GM23338 (cell line): ENCODE measurements around the gene ADORA3. TPM values are rescaled to one million over a fixed set of nuclear protein-coding genes. Genes with fewer than 3 reads are reported as not detected.

Experiments
- ATAC-seq: fragments of 200-7000 bp; cut with Tn5 transposase; 3 replicates; pipeline ENCODE4 v1.9.1; 2020
- DNase-seq: peaks from one replicate; pipeline ENCODE4 v3.0.0-alpha.2; 2015; ENCODE audit warnings: low spot score
- H2AFZ ChIP-seq: fragments of 200-600 bp; sonication (generic); 2 replicates; pipeline ENCODE4 v1.8.0; 2016; ENCODE audit warnings: antibody characterized with exemption, mild to moderate bottlenecking, moderate library complexity
- H3F3A ChIP-seq: fragments of 200-600 bp; sonication (generic); replicated peaks from 2 replicates; pipeline ENCODE4 v1.8.0; 2017; ENCODE audit warnings: antibody characterized with exemption, mixed run types, low read depth
- H3K27ac ChIP-seq: fragments of 200-600 bp; sonication (generic); 2 replicates; pipeline ENCODE4 v1.6.1; 2016; ENCODE audit warnings: low read depth
- H3K27me3 ChIP-seq: fragments of 200-600 bp; sonication (generic); 2 replicates; pipeline ENCODE4 v1.8.0; 2016; ENCODE audit warnings: mild to moderate bottlenecking, mixed run types, moderate library complexity; ENCODE audit not compliant: insufficient read depth
- H3K36me3 ChIP-seq: fragments of 200-600 bp; sonication (generic); 2 replicates; pipeline ENCODE4 v1.8.0; 2016; ENCODE audit warnings: mild to moderate bottlenecking; ENCODE audit not compliant: insufficient read depth
- H3K4me1 ChIP-seq: fragments of 200-600 bp; sonication (generic); 2 replicates; pipeline ENCODE4 v1.8.0; 2016; ENCODE audit warnings: mild to moderate bottlenecking, moderate library complexity; ENCODE audit not compliant: insufficient read depth
- H3K4me2 ChIP-seq: fragments of 200-600 bp; sonication (generic); 2 replicates; pipeline ENCODE4 v1.7.1; 2017; ENCODE audit warnings: mixed run types
- H3K4me3 ChIP-seq: fragments of 200-600 bp; sonication (generic); 2 replicates; pipeline ENCODE4 v1.6.1; 2016; ENCODE audit warnings: mixed run types
- H3K79me2 ChIP-seq: fragments of 200-600 bp; sonication (generic); replicated peaks from 2 replicates; pipeline ENCODE4 v1.8.0; 2017; ENCODE audit warnings: mild to moderate bottlenecking; ENCODE audit not compliant: insufficient read depth
- H3K9me2 ChIP-seq: fragments of 200-600 bp; sonication (generic); 2 replicates; pipeline ENCODE4 v1.8.0; 2017; ENCODE audit not compliant: insufficient read depth
- H4K20me1 ChIP-seq: fragments of 200-600 bp; sonication (generic); replicated peaks from 2 replicates; pipeline ENCODE4 v1.8.0; 2017; ENCODE audit warnings: mild to moderate bottlenecking; ENCODE audit not compliant: insufficient read depth
- H3K27ac Mint-ChIP-seq: 2 replicates; pipeline ENCODE4 v1.8.0; 2020; ENCODE audit warnings: inconsistent platforms, mild to moderate bottlenecking, moderate library complexity, mixed read lengths
- H3K27me3 Mint-ChIP-seq: 3 replicates; pipeline ENCODE4 v1.8.0; 2022; ENCODE audit warnings: low read depth, mild to moderate bottlenecking, moderate library complexity, mixed read lengths, inconsistent platforms; ENCODE audit not compliant: insufficient read depth, poor library complexity
- H3K36me3 Mint-ChIP-seq: 3 replicates; pipeline ENCODE4 v1.8.0; 2021; ENCODE audit warnings: low read depth, mild to moderate bottlenecking, inconsistent platforms, moderate library complexity, mixed read lengths
- H3K4me1 Mint-ChIP-seq: 3 replicates; pipeline ENCODE4 v1.8.0; 2020; ENCODE audit warnings: mild to moderate bottlenecking, inconsistent platforms, mixed read lengths
- H3K4me3 Mint-ChIP-seq: 3 replicates; pipeline ENCODE4 v1.8.0; 2021; ENCODE audit warnings: moderate library complexity, mild to moderate bottlenecking, inconsistent platforms, mixed read lengths
- H3K9me3 Mint-ChIP-seq: 3 replicates; pipeline ENCODE4 v1.8.0; 2020; ENCODE audit warnings: moderate library complexity, mild to moderate bottlenecking, inconsistent platforms, mixed read lengths
- CREB1 ChIP-seq: fragments of 250-450 bp; sonication (Bioruptor Pico); IDR thresholded peaks from 2 replicates; pipeline ENCODE4 v1.5.0; 2020; ENCODE audit warnings: low read depth, mild to moderate bottlenecking, moderate library complexity
- CTCF ChIP-seq, 2 experiments: fragments of 200-600 bp in 1 of 2; sonication (generic) in 1 of 2; conservative IDR thresholded peaks; 2 replicates each; pipeline versions ENCODE4 v1.5.1 to v1.6.1; 2016 to 2017; ENCODE audit warnings: antibody characterized with exemption in 2 of 2, low read depth in 2 of 2, mild to moderate bottlenecking in 2 of 2, moderate library complexity in 1 of 2
- EZH2 ChIP-seq: fragments of 200-600 bp; sonication (generic); IDR thresholded peaks from one replicate; pipeline ENCODE4 v1.8.0; 2017; ENCODE audit warnings: antibody characterized with exemption, mild to moderate bottlenecking, low read depth; ENCODE audit not compliant: unreplicated experiment
- EZH2phosphoT487 ChIP-seq: fragments of 200-600 bp; sonication (generic); IDR thresholded peaks from one replicate; pipeline ENCODE4 v1.8.1; 2018; ENCODE audit warnings: antibody characterized with exemption; ENCODE audit not compliant: unreplicated experiment
- JUNB ChIP-seq: IDR thresholded peaks from one replicate; pipeline ENCODE4 v1.6.1; 2016; ENCODE audit warnings: antibody characterized with exemption; ENCODE audit not compliant: unreplicated experiment
- NANOG ChIP-seq: IDR thresholded peaks from 2 replicates; pipeline ENCODE4 v1.6.1; 2016; ENCODE audit warnings: antibody characterized with exemption, borderline replicate concordance
- POLR2AphosphoS5 ChIP-seq: IDR thresholded peaks from 2 replicates; pipeline ENCODE4 v1.6.1; 2016; ENCODE audit warnings: antibody characterized with exemption, low read depth
- ZNF331 ChIP-seq: fragments of 250-450 bp; sonication (Bioruptor Pico); IDR thresholded peaks from 2 replicates; pipeline ENCODE4 v1.5.0; 2020; ENCODE audit warnings: low read depth, mild to moderate bottlenecking, moderate library complexity
- polyA plus RNA-seq: library from polyadenylated mRNA; unstranded; fragments of >200 nt; fragmentation: Nextera tagmentation; extraction: Ambion mirVana; gene quantifications from 2 replicates; pipeline ENCODE4 v1.2.1, GENCODE V29; 2016
- total RNA-seq: library from RNA; depleted of rRNA; stranded (reverse); fragments of >200 nt; shearing (Covaris generic); gene quantifications from 2 replicates; pipeline ENCODE4 v1.2.3, GENCODE V29; 2014
- TF ChIP-seq, protein P1 (sequence below): fragments of 250-450 bp; sonication (Bioruptor Pico); IDR thresholded peaks from 2 replicates; pipeline ENCODE4 v1.5.0; 2020; ENCODE audit warnings: mild to moderate bottlenecking, moderate library complexity

ADORA3 gene
- total and polyA plus RNA-seq, 2 experiments from 2014 or later: not detected

- TF ChIP-seq CTCF (conservative IDR thresholded peaks at IDR 0.05; ENCODE audit: low read depth in 2 of 2): no peak
- no peak for TF ChIP-seq EZH2phosphoT487
- TF ChIP-seq, protein P1, sequence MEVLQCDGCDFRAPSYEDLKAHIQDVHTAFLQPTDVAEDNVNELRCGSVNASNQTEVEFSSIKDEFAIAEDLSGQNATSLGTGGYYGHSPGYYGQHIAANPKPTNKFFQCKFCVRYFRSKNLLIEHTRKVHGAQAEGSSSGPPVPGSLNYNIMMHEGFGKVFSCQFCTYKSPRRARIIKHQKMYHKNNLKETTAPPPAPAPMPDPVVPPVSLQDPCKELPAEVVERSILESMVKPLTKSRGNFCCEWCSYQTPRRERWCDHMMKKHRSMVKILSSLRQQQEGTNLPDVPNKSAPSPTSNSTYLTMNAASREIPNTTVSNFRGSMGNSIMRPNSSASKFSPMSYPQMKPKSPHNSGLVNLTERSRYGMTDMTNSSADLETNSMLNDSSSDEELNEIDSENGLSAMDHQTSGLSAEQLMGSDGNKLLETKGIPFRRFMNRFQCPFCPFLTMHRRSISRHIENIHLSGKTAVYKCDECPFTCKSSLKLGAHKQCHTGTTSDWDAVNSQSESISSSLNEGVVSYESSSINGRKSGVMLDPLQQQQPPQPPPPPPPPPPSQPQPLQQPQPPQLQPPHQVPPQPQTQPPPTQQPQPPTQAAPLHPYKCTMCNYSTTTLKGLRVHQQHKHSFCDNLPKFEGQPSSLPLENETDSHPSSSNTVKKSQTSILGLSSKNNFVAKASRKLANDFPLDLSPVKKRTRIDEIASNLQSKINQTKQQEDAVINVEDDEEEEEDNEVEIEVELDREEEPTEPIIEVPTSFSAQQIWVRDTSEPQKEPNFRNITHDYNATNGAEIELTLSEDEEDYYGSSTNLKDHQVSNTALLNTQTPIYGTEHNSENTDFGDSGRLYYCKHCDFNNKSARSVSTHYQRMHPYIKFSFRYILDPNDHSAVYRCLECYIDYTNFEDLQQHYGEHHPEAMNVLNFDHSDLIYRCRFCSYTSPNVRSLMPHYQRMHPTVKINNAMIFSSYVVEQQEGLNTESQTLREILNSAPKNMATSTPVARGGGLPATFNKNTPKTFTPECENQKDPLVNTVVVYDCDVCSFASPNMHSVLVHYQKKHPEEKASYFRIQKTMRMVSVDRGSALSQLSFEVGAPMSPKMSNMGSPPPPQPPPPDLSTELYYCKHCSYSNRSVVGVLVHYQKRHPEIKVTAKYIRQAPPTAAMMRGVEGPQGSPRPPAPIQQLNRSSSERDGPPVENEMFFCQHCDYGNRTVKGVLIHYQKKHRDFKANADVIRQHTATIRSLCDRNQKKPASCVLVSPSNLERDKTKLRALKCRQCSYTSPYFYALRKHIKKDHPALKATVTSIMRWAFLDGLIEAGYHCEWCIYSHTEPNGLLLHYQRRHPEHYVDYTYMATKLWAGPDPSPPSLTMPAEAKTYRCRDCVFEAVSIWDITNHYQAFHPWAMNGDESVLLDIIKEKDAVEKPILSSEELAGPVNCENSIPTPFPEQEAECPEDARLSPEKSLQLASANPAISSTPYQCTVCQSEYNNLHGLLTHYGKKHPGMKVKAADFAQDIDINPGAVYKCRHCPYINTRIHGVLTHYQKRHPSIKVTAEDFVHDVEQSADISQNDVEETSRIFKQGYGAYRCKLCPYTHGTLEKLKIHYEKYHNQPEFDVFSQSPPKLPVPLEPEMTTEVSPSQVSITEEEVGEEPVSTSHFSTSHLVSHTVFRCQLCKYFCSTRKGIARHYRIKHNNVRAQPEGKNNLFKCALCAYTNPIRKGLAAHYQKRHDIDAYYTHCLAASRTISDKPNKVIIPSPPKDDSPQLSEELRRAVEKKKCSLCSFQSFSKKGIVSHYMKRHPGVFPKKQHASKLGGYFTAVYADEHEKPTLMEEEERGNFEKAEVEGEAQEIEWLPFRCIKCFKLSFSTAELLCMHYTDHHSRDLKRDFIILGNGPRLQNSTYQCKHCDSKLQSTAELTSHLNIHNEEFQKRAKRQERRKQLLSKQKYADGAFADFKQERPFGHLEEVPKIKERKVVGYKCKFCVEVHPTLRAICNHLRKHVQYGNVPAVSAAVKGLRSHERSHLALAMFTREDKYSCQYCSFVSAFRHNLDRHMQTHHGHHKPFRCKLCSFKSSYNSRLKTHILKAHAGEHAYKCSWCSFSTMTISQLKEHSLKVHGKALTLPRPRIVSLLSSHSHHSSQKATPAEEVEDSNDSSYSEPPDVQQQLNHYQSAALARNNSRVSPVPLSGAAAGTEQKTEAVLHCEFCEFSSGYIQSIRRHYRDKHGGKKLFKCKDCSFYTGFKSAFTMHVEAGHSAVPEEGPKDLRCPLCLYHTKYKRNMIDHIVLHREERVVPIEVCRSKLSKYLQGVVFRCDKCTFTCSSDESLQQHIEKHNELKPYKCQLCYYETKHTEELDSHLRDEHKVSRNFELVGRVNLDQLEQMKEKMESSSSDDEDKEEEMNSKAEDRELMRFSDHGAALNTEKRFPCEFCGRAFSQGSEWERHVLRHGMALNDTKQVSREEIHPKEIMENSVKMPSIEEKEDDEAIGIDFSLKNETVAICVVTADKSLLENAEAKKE (CRISPR knock-in tag): no peak
- TF ChIP-seq ZNF331: no peak
- no peak for TF ChIP-seq JUNB
- TF ChIP-seq POLR2AphosphoS5: no peak
- no peak for TF ChIP-seq EZH2
- no peak for TF ChIP-seq NANOG
- no peak for TF ChIP-seq CREB1 (CRISPR knock-in tag)
Measured at GRCh38 chr1:111461765-111462164, 41.7 kb downstream of the ADORA3 start (continued).

- H3K36me3 ChIP-seq: peaks cover 41% of the 10 kb centered on the region
- DNase-seq (no peak), ATAC-seq (no peak)
- Mint-ChIP-seq H3K27me3 (no peaks in the 10 kb centered on the region), H3K27ac (no peak overlapping the region), H3K4me1 (peaks cover 6% of the 10 kb centered on the region), H3K4me3 (no peak overlapping the region), H3K36me3 (peaks cover 59% of the 10 kb centered on the region), H3K9me3 (no peaks in the 10 kb centered on the region)
- H3K27me3 ChIP-seq: no peaks in the 10 kb centered on the region
- no peak overlapping the region for H2AFZ ChIP-seq
- H4K20me1 ChIP-seq: 0 out of 2 replicates have a peak, but pooled peaks cover 3% of the 10 kb centered on the region
- H3K4me1 ChIP-seq: no peaks in the 10 kb centered on the region
- H3K9me2 ChIP-seq: no peaks in the 10 kb centered on the region
- no peak overlapping the region for H3K27ac ChIP-seq
- no peaks in the 10 kb centered on the region for H3F3A ChIP-seq
- H3K4me2 ChIP-seq: no peak overlapping the region
- peaks cover 30% of the 10 kb centered on the region for H3K79me2 ChIP-seq
- H3K4me3 ChIP-seq: no peak overlapping the region
- TF ChIP-seq, protein P1 (CRISPR knock-in tag): no peak
Measured at GRCh38 chr1:111455642-111456031, 47.8 kb downstream of the ADORA3 start.
